Ovary (tissue), 3 donors: ENCODE results near the gene FOXP1.

Experiments
- CTCF ChIP-seq, 3 donors: fragments of 450-650 bp in 2 of 3; fragments of 200-600 bp in 1 of 3; IDR thresholded peaks; one replicate each; pipeline versions ENCODE4 v1.5.1 to v1.8.0; 2016 to 2022; ENCODE audit warnings: antibody characterized with exemption in 3 of 3, mild to moderate bottlenecking in 1 of 3
- POLR2A ChIP-seq: fragments of 450-650 bp; IDR thresholded peaks from one replicate; pipeline ENCODE4 v1.6.1; 2017; ENCODE audit warnings: antibody characterized with exemption, mild to moderate bottlenecking, moderate library complexity
- donor health status: DM: no; HTN: no; CAD: no.

- TF ChIP-seq CTCF (IDR thresholded peaks at IDR 0.05) (no peak), POLR2A (no peak)
Measured at GRCh38 chr3:70933105-70933810, 650.3 kb downstream of the FOXP1 start.
